ENCODE measurements around the gene LIMK1.

Gene LIMK1

GRCh38 chr7:74099031-74099430 is 15.4 kb downstream of the LIMK1 start:
- no peak for DNase-seq (ENCODE audit: low spot score)
- TF ChIP-seq CTCF (IDR thresholded peaks at IDR 0.05; ENCODE audit: extremely low read depth, missing control alignments): no peak

- TF ChIP-seq CTCF (IDR thresholded peaks at IDR 0.05; ENCODE audit: extremely low read depth, missing control alignments): no peak
- DNase-seq (ENCODE audit: low spot score): peak; percentile 92
Measured at GRCh38 chr7:74101061-74101681, 17.6 kb downstream of the LIMK1 start.

- DNase-seq (ENCODE audit: low spot score): no peak
- no peak for TF ChIP-seq CTCF (IDR thresholded peaks at IDR 0.05; ENCODE audit: extremely low read depth, missing control alignments)
Measured at GRCh38 chr7:74103219-74103772, 19.7 kb downstream of the LIMK1 start.

- no peak for DNase-seq (ENCODE audit: low spot score)
- no peak for TF ChIP-seq CTCF (IDR thresholded peaks at IDR 0.05; ENCODE audit: extremely low read depth, missing control alignments)
Measured at GRCh38 chr7:74104702-74105101, 21.1 kb downstream of the LIMK1 start.

GRCh38 chr7:74105992-74106391 is 22.4 kb downstream of the LIMK1 start:
- no peak for TF ChIP-seq CTCF (IDR thresholded peaks at IDR 0.05; ENCODE audit: extremely low read depth, missing control alignments)
- no peak for DNase-seq (ENCODE audit: low spot score)

GRCh38 chr7:74106846-74107245 is 23.2 kb downstream of the LIMK1 start:
- DNase-seq (ENCODE audit: low spot score): no peak
- TF ChIP-seq CTCF (IDR thresholded peaks at IDR 0.05; ENCODE audit: extremely low read depth, missing control alignments): no peak

GRCh38 chr7:74115326-74115725 is 31.7 kb downstream of the LIMK1 start:
- TF ChIP-seq CTCF (IDR thresholded peaks at IDR 0.05; ENCODE audit: extremely low read depth, missing control alignments): no peak
- DNase-seq (ENCODE audit: low spot score): no peak
